ENCODE measurements around the gene TRPV3. TPM values are rescaled to one million over a fixed set of nuclear protein-coding genes. Genes with fewer than 3 reads are reported as not detected.

The TRPV3 gene
- total RNA-seq, 1 experiment from 2014 or later: 4.4 TPM

GRCh38 chr17:3547628-3548027, 10.0 kb downstream of the TRPV3 start:
- DNase-seq (ENCODE audit: unreplicated experiment): no peak
- no peaks in the 10 kb centered on the region for H3K4me1 Mint-ChIP-seq (ENCODE audit: insufficient read depth, unreplicated experiment)
- H3K4me3 Mint-ChIP-seq (ENCODE audit: unreplicated experiment): no peak overlapping the region
- CTCF ChIA-PET: no interaction called here
- no peak overlapping the region for H3K27ac Mint-ChIP-seq (ENCODE audit: low read depth, unreplicated experiment)
- H3K9me3 Mint-ChIP-seq (ENCODE audit: unreplicated experiment): peaks cover 11% of the 10 kb centered on the region
- POLR2A ChIA-PET: no interaction called here
- intact Hi-C loops (cut with micrococcal nuclease): no loop called here
- no peaks in the 10 kb centered on the region for H3K27me3 Mint-ChIP-seq (ENCODE audit: insufficient read depth, unreplicated experiment)
- no TSS peak for BruUV-seq (replicated peaks)
- TF ChIP-seq, protein P1, sequence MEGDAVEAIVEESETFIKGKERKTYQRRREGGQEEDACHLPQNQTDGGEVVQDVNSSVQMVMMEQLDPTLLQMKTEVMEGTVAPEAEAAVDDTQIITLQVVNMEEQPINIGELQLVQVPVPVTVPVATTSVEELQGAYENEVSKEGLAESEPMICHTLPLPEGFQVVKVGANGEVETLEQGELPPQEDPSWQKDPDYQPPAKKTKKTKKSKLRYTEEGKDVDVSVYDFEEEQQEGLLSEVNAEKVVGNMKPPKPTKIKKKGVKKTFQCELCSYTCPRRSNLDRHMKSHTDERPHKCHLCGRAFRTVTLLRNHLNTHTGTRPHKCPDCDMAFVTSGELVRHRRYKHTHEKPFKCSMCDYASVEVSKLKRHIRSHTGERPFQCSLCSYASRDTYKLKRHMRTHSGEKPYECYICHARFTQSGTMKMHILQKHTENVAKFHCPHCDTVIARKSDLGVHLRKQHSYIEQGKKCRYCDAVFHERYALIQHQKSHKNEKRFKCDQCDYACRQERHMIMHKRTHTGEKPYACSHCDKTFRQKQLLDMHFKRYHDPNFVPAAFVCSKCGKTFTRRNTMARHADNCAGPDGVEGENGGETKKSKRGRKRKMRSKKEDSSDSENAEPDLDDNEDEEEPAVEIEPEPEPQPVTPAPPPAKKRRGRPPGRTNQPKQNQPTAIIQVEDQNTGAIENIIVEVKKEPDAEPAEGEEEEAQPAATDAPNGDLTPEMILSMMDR (IDR thresholded peaks at IDR 0.05; ENCODE audit: unreplicated experiment): no peak
- no peaks in the 10 kb centered on the region for H3K36me3 Mint-ChIP-seq (ENCODE audit: insufficient read depth, unreplicated experiment)

DNA sequence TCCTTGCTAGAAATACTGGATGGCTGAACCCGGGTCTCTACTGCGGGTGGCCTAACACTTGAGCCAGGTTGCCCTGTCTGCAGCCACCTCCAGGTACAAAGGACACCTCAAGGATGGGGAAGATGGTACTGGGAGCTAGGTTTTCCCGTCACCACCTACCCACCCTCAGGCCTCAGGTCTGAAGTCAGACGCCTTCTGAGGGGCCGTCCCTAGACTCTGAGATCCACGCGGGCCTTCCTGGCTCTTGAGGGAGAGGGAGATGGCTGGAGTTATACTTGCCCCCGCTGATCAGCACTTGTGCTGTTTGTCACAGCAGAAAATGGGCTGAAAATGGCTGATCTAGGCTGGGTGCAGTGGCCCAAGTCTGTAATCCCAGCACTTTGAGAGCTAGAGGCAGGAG, 10.6 kb downstream of the TRPV3 start:
- Mint-ChIP-seq H3K9me3 (ENCODE audit: unreplicated experiment) (peaks cover 11% of the 10 kb centered on the region), H3K4me1 (ENCODE audit: insufficient read depth, unreplicated experiment) (no peaks in the 10 kb centered on the region), H3K27ac (ENCODE audit: low read depth, unreplicated experiment) (no peak overlapping the region), H3K27me3 (ENCODE audit: insufficient read depth, unreplicated experiment) (no peaks in the 10 kb centered on the region), H3K4me3 (ENCODE audit: unreplicated experiment) (no peak overlapping the region), H3K36me3 (ENCODE audit: insufficient read depth, unreplicated experiment) (no peaks in the 10 kb centered on the region)
- ChIA-PET CTCF (no interaction called here), POLR2A (no interaction called here)
- intact Hi-C loops (cut with micrococcal nuclease): no loop called here
- TF ChIP-seq, protein P1 (IDR thresholded peaks at IDR 0.05; ENCODE audit: unreplicated experiment): no peak
- no peak for DNase-seq (ENCODE audit: unreplicated experiment)
- BruUV-seq (replicated peaks): no TSS peak

DNA sequence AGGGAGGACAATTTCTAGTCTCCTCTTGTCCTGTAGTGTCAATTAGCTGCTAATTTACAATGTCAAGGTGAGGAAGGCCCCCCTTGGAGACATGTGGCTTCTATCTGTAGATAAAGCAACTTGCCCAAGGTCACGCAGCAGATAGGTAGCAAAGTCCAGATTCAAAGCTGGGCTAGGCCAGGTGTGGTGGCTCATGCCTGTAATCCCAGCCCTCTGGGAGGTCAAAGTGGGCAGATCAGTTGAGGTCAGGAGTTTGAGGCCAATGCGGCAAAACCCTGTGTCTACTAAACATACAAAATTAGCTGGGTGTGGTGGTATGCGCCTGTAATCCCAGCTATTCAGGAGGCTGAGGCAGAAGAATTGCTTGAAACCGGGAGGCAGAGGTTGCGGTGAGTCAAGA, 11.1 kb downstream of the TRPV3 start:
- Mint-ChIP-seq H3K27ac (ENCODE audit: low read depth, unreplicated experiment) (no peak overlapping the region), H3K9me3 (ENCODE audit: unreplicated experiment) (peaks cover 11% of the 10 kb centered on the region), H3K36me3 (ENCODE audit: insufficient read depth, unreplicated experiment) (no peaks in the 10 kb centered on the region), H3K4me3 (ENCODE audit: unreplicated experiment) (no peak overlapping the region), H3K27me3 (ENCODE audit: insufficient read depth, unreplicated experiment) (no peaks in the 10 kb centered on the region), H3K4me1 (ENCODE audit: insufficient read depth, unreplicated experiment) (no peaks in the 10 kb centered on the region)
- no peak for DNase-seq (ENCODE audit: unreplicated experiment)
- intact Hi-C loops (cut with micrococcal nuclease): no loop called here
- CTCF ChIA-PET: no interaction called here
- TF ChIP-seq, protein P1 (IDR thresholded peaks at IDR 0.05; ENCODE audit: unreplicated experiment): no peak
- no TSS peak for BruUV-seq (replicated peaks)
- POLR2A ChIA-PET: no interaction called here

- Mint-ChIP-seq H3K27me3 (ENCODE audit: insufficient read depth, unreplicated experiment) (no peaks in the 10 kb centered on the region), H3K4me1 (ENCODE audit: insufficient read depth, unreplicated experiment) (no peaks in the 10 kb centered on the region), H3K27ac (ENCODE audit: low read depth, unreplicated experiment) (no peak overlapping the region), H3K9me3 (ENCODE audit: unreplicated experiment) (peaks cover 11% of the 10 kb centered on the region), H3K36me3 (ENCODE audit: insufficient read depth, unreplicated experiment) (no peaks in the 10 kb centered on the region), H3K4me3 (ENCODE audit: unreplicated experiment) (no peak overlapping the region)
- POLR2A ChIA-PET: no interaction called here
- CTCF ChIA-PET: no interaction called here
- no TSS peak for BruUV-seq (replicated peaks)
- intact Hi-C loops (cut with micrococcal nuclease): no loop called here
- no peak for DNase-seq (ENCODE audit: unreplicated experiment)
- TF ChIP-seq, protein P1 (IDR thresholded peaks at IDR 0.05; ENCODE audit: unreplicated experiment): no peak
Observed at GRCh38 chr17:3545151-3545550, 12.5 kb downstream of the TRPV3 start.
